ENCODE data around the gene SIGLEC6.
A peak's percentile ranks its signal among the peaks of the same experiment; 100 is the strongest.

SIGLEC6 gene

DNA sequence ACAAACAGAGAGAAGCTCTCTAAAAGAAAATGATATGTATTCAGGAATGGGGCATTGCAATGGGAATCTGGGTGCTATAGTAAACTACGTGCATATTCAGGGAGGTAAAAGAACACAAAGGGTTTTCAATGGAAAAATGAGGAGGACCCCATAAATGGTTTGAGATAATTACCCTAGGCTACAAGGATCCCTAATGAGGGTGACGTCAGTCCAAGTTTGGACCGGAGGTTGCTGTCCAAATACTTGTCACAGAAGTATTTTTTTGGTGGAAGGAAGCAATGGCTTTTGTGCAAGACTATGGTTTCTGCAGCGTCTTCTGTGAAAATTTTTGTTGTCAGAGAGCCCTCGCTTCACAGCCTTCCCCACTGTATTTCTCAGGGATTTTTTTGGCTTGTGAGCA, 54.1 kb downstream of the SIGLEC6 start:
- no peak for DNase-seq (ENCODE audit: low read depth in 2 of 2, low spot score in 1 of 2)

DNA sequence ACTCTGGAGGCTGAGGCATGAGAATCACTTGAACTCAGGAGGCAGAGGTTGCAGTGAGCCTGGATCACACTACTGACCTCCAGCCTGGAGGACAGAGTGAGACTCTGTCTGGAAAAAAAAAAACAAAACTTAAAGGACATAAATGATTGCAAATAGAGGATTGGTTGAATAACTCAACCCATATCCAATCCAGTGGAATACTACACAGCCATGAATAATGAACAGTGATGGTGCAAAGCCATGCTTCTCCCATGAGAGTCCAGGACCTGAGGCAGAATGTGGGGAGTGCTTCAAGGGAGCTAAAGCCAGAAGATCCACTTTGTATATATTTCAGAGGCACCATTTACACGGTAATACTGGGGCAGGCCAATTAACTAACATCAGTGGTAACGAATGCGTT, 55.3 kb downstream of the SIGLEC6 start:
- DNase-seq (ENCODE audit: low read depth in 2 of 2, low spot score in 1 of 2), result no peak

- DNase-seq (ENCODE audit: low read depth in 2 of 2, low spot score in 1 of 2), result peak; percentile 70 to 96
Measured at GRCh38 chr19:51473009-51473707, 58.3 kb downstream of the SIGLEC6 start.

DNA sequence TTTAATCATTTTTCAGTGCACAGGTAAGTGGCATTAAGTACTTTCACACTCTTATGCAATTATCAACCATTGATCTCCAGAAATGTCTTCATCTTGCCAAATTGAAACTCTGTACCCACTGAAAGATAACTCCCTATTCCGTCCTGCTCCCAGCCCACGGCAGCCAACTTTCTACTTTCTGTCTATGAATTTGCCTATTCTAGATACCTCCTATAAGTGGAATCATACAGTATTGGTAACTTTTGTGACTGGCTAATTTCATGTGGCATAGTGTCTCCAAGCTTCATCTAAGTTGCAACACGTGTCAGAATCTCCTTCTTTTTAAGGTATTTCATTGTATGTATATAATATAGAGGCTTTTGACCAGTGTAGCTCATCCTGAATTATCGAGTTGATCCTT, 58.9 kb downstream of the SIGLEC6 start:
- DNase-seq (ENCODE audit: low read depth in 2 of 2, low spot score in 1 of 2), result no peak

GRCh38 chr19:51471527-51471926, 59.9 kb downstream of the SIGLEC6 start:
- DNase-seq (ENCODE audit: low read depth in 2 of 2, low spot score in 1 of 2), result no peak

- DNase-seq (ENCODE audit: low read depth in 2 of 2, low spot score in 1 of 2), result no peak
Measured at GRCh38 chr19:51470966-51471365, 60.5 kb downstream of the SIGLEC6 start.

DNA sequence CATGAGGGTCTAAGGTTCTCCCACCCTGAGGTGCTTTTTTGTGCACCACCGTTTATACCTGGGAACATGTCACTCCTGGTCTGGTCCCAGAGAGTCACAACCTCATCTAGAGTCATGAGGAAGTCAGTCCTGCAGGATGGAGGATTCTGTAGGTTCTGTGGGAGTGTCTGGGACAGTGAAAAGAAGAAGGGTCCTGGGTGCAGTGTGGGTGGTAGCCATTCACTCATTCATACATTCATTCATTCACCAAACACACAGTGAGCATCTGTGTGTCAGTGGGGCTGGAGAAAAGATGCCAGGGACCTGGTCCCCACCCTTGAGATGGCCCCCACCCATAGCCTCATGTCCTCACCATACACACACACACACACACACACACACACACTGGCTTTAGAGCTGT, 61.8 kb downstream of the SIGLEC6 start:
- no peak for DNase-seq (ENCODE audit: low read depth in 2 of 2, low spot score in 1 of 2)

DNA sequence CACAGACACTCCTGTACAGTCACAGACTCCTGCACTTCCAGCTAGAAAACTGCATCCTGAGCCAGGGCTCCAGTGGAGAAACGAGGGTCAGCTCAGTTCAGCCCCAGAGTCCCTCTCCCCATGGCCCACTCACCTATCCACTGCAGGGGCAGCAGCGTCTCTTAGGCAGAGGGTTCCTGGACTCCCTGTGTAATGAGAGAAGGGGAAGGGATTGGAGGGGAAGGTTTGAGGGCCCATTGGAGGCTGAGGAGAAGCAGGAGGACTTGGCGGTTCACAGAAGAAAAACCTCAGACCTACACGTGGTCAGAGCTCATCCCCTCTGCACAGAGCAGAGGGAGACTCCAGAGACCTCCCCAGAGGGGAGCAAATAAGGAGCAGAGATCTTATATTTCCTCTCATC, 62.3 kb downstream of the SIGLEC6 start:
- DNase-seq (ENCODE audit: low read depth in 2 of 2, low spot score in 1 of 2), result no peak

DNA sequence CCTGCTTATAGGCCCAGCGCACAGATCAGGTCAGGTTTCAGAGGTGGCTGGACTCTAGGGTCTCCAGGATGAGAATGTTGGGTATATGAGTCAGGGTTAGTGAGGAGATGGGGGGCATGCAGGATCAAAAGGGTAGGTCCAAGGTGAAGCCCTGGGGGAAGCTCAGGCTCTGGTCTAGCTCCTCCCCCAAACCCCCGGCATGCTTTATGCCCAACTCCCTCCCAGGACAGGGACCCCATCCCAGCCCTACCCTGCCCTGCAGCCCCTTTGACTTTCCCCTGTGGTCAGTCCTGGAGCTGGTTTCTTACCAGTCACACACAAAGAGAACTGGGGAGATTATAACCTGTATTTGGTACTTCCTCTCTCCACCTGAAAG, 62.9 kb downstream of the SIGLEC6 start:
- no peak for DNase-seq (ENCODE audit: low read depth in 2 of 2, low spot score in 1 of 2)

DNA sequence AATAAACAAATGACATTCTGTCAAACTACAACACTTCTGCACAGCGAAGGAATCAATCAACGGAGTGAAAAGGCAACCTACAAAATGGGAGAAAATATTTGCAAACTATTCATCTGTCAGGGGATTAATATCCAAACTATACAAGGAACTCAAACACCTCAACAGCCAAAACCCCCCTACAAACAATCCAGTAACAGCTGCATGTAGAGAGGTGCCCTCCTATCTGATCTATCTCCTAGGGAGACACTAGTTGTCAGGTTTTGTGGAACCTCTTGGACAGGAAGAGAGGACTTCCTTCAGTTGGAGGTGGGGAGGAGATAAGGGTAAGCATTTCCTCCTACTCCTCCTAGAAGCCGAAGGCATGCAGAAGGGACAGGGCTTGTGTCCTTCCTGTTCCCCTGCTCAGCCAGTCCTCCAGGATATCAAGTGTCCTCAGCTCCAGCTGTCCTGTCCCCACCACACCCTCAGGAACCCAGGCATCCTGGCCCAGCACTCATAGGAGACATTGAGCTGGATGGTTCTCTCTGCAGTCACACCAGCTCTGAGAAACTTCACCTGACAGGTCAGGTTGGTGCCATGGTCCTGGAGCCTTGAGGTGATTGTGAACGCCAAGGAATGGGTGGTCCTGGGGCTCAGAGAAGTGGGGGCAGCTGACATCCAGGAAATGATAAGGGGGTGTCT, 63.5 kb downstream of the SIGLEC6 start:
- DNase-seq (ENCODE audit: low read depth in 2 of 2, low spot score in 1 of 2), result no peak

Data from stimulated activated CD8-positive, alpha-beta memory T cell treated with anti-CD3 and anti-CD28 coated beads, Interleukin-4, amount 100 ng/mL, for 4 hours (primary cell).